OCI-LY3 (cell line): ENCODE results near the gene STIM1.

Source experiments
- H2AFZ ChIP-seq: fragments of 200-600, 300-600 bp; shearing (Covaris generic); 2 replicates; pipeline ENCODE4 v1.6.0; 2014; ENCODE audit warnings: antibody characterized with exemption, low read depth, low read length
- H3K27ac ChIP-seq: fragments of 200-600, 300-600 bp; sonication (generic); 2 replicates; pipeline ENCODE4 v1.5.1; 2014; ENCODE audit warnings: mild to moderate bottlenecking, low read length, moderate library complexity, mixed read lengths
- H3K27me3 ChIP-seq: fragments of 200-600, 300-600 bp; sonication (generic); 2 replicates; pipeline ENCODE4 v1.6.1; 2014; ENCODE audit warnings: low read depth, low read length, mixed read lengths
- H3K36me3 ChIP-seq: fragments of 200-600, 300-600 bp; sonication (generic); replicated peaks from 2 replicates; pipeline ENCODE3; 2014; ENCODE audit warnings: low read depth, low read length, mixed read lengths
- H3K4me1 ChIP-seq: fragments of 300-600, 200-600 bp; sonication (generic); 2 replicates; pipeline ENCODE4 v1.6.1; 2014; ENCODE audit warnings: low read length, mixed read lengths
- H3K4me2 ChIP-seq: fragments of 200-600, 300-600 bp; sonication (generic); 2 replicates; pipeline ENCODE4 v1.6.1; 2014; ENCODE audit warnings: low read length, mixed read lengths
- H3K4me3 ChIP-seq: fragments of 300-600, 200-600 bp; sonication (generic); 2 replicates; pipeline ENCODE4 v1.5.1; 2014; ENCODE audit warnings: antibody characterized with exemption, mild to moderate bottlenecking, low read length, moderate library complexity
- H3K79me2 ChIP-seq: fragments of 300-600, 200-600 bp; shearing (Covaris generic); 2 replicates; pipeline ENCODE4 v1.6.1; 2014; ENCODE audit warnings: mild to moderate bottlenecking, low read length, mixed read lengths
- H3K9ac ChIP-seq: fragments of 300-600, 200-600 bp; shearing (Covaris generic); 2 replicates; pipeline ENCODE4 v1.6.0; 2014; ENCODE audit warnings: mild to moderate bottlenecking, low read length, moderate library complexity
- H3K9me3 ChIP-seq: fragments of 200-600, 300-600 bp; shearing (Covaris generic); 2 replicates; pipeline ENCODE4 v1.6.1; 2014; ENCODE audit warnings: low read length, mixed read lengths; ENCODE audit not compliant: insufficient read depth
- H4K20me1 ChIP-seq: fragments of 200-600, 300-600 bp; sonication (generic); 2 replicates; pipeline ENCODE4 v1.6.1; 2016; ENCODE audit warnings: low read length, mixed read lengths; ENCODE audit not compliant: insufficient read depth
- CTCF ChIP-seq: fragments of 200-600, 300-600 bp; sonication (generic); IDR thresholded peaks from 2 replicates; pipeline ENCODE4 v1.5.1; 2014; ENCODE audit warnings: antibody characterized with exemption, low read length, low read depth
- EZH2phosphoT487 ChIP-seq: fragments of 200-600 bp; shearing (Covaris generic); IDR thresholded peaks from 2 replicates; pipeline ENCODE4 v1.6.1; 2018; ENCODE audit warnings: antibody characterized with exemption, mixed run types, low read depth

The STIM1 gene

GRCh38 chr11:4041731-4042391 is 186.4 kb downstream of the STIM1 start:
- H3K4me2 ChIP-seq = no peak overlapping the region
- H4K20me1 ChIP-seq = no peaks in the 10 kb centered on the region
- no peaks in the 10 kb centered on the region for H3K36me3 ChIP-seq
- no peaks in the 10 kb centered on the region for H3K9me3 ChIP-seq
- H3K27ac ChIP-seq = no peak overlapping the region
- H3K9ac ChIP-seq = no peak overlapping the region
- H3K4me3 ChIP-seq = no peak overlapping the region
- H3K4me1 ChIP-seq = no peaks in the 10 kb centered on the region
- no peaks in the 10 kb centered on the region for H3K79me2 ChIP-seq
- no peaks in the 10 kb centered on the region for H3K27me3 ChIP-seq
- TF ChIP-seq EZH2phosphoT487 (no peak), CTCF (no peak)
- H2AFZ ChIP-seq = no peak overlapping the region

- Histone ChIP-seq H4K20me1 (no peaks in the 10 kb centered on the region), H3K79me2 (no peaks in the 10 kb centered on the region), H3K4me1 (0 out of 2 replicates have a peak, but pooled peaks cover 3% of the 10 kb centered on the region), H3K9ac (no peak overlapping the region), H3K27ac (no peak overlapping the region), H3K4me2 (no peak overlapping the region), H3K4me3 (no peak overlapping the region), H3K27me3 (no peaks in the 10 kb centered on the region), H2AFZ (no peak overlapping the region), H3K9me3 (no peaks in the 10 kb centered on the region), H3K36me3 (no peaks in the 10 kb centered on the region)
- TF ChIP-seq CTCF = no peak
- no peak for TF ChIP-seq EZH2phosphoT487
These were observed 189.6 kb downstream of the STIM1 start for GRCh38 chr11:4044976-4045646.

- Histone ChIP-seq H3K27me3 (no peaks in the 10 kb centered on the region), H3K36me3 (no peaks in the 10 kb centered on the region), H3K9ac (no peak overlapping the region), H3K27ac (no peak overlapping the region), H4K20me1 (no peaks in the 10 kb centered on the region), H3K4me2 (no peak overlapping the region), H2AFZ (no peak overlapping the region), H3K9me3 (no peaks in the 10 kb centered on the region), H3K4me1 (0 out of 2 replicates have a peak, but pooled peaks cover 5% of the 10 kb centered on the region), H3K4me3 (no peak overlapping the region), H3K79me2 (no peaks in the 10 kb centered on the region)
- TF ChIP-seq CTCF (no peak), EZH2phosphoT487 (no peak)
These were observed 192.9 kb downstream of the STIM1 start for GRCh38 chr11:4048340-4048739.

- Histone ChIP-seq H3K4me3 (no peak overlapping the region), H2AFZ (no peak overlapping the region), H3K4me2 (no peak overlapping the region), H3K36me3 (no peaks in the 10 kb centered on the region), H3K9ac (no peak overlapping the region), H3K27ac (no peak overlapping the region), H3K79me2 (no peaks in the 10 kb centered on the region), H4K20me1 (no peaks in the 10 kb centered on the region), H3K4me1 (0 out of 2 replicates have a peak, but pooled peaks cover 5% of the 10 kb centered on the region), H3K27me3 (no peaks in the 10 kb centered on the region), H3K9me3 (no peaks in the 10 kb centered on the region)
- no peak for TF ChIP-seq CTCF
- TF ChIP-seq EZH2phosphoT487 = no peak
These were observed 193.5 kb downstream of the STIM1 start for GRCh38 chr11:4049006-4049405.
